Activated T-cell treated with anti-CD3 and anti-CD28 coated beads, Interleukin-2, amount 50 U/mL, for 72 hours (primary cell): ENCODE results near the gene MTM1. TPM values are rescaled to one million over a fixed set of nuclear protein-coding genes. Genes with fewer than 3 reads are reported as not detected.
A peak's percentile ranks its signal among the peaks of the same experiment; 100 is the strongest.

Experiments used
- ATAC-seq, 2 donors: fragments of 150-1000 bp; cut with Tn5 transposase; replicated peaks in 1 of 2; 2 replicates each; pipeline ENCODE4 v1.10.0; 2021; ENCODE audit warnings: moderate library complexity in 2 of 2, mild to moderate bottlenecking in 1 of 2
- DNase-seq, 2 donors: peaks; one replicate each; pipeline ENCODE4 v3.0.0; 2021 to 2022; ENCODE audit warnings: mixed read lengths in 1 of 2
- H3K27ac Mint-ChIP-seq: one replicate; pipeline ENCODE4 v1.8.0; 2022; ENCODE audit warnings: mild to moderate bottlenecking, moderate library complexity, mixed read lengths
- H3K27me3 Mint-ChIP-seq: one replicate; pipeline ENCODE4 v1.8.0; 2022; ENCODE audit warnings: low read depth, mixed read lengths
- H3K36me3 Mint-ChIP-seq, 2 donors: one replicate each; pipeline ENCODE4 v1.8.0; 2022; ENCODE audit warnings: mixed read lengths in 2 of 2, mild to moderate bottlenecking in 1 of 2; ENCODE audit not compliant: insufficient read depth in 2 of 2
- H3K4me1 Mint-ChIP-seq: one replicate; pipeline ENCODE4 v1.8.0; 2022; ENCODE audit warnings: low read depth, mixed read lengths
- H3K4me3 Mint-ChIP-seq, 2 donors: one replicate each; pipeline ENCODE4 v1.8.0; 2022; ENCODE audit warnings: mild to moderate bottlenecking in 2 of 2, mixed read lengths in 2 of 2, moderate library complexity in 2 of 2
- H3K9me3 Mint-ChIP-seq, 2 donors: one replicate each; pipeline ENCODE4 v1.8.0; 2022; ENCODE audit warnings: mixed read lengths in 2 of 2
- total RNA-seq, 2 donors: library from RNA; stranded (reverse); gene quantifications; one replicate each; pipeline ENCODE4 v1.2.3, GENCODE V29; 2022

The MTM1 gene
- total RNA-seq, 2 donors from 2014 or later, result 28.9 to 30.9 TPM

- Mint-ChIP-seq H3K4me1 (no peaks in the 10 kb centered on the region), H3K36me3 (peaks cover 0 to 7% of the 10 kb centered on the region in 2 donors), H3K27ac (no peak overlapping the region)
Measured at GRCh38 chrX:150625875-150626274, 57.5 kb downstream of the MTM1 start.

GRCh38 chrX:150627957-150628356 is 59.5 kb downstream of the MTM1 start:
- Mint-ChIP-seq H3K36me3 (peaks cover 5 to 6% of the 10 kb centered on the region in 2 donors), H3K27me3 (peaks cover 19% of the 10 kb centered on the region), H3K4me3 (no peak overlapping the region), H3K9me3 (no peaks in the 10 kb centered on the region), H3K4me1 (no peaks in the 10 kb centered on the region), H3K27ac (no peak overlapping the region)
- DNase-seq (no peak), ATAC-seq (no peak)

More at GRCh38 chrX:150625875-150626274, 57.5 kb downstream of the MTM1 start:
- peaks cover 13% of the 10 kb centered on the region for H3K27me3 Mint-ChIP-seq
- DNase-seq (no peak), ATAC-seq (no peak)
- no peak overlapping the region for H3K4me3 Mint-ChIP-seq
- H3K9me3 Mint-ChIP-seq, result no peaks in the 10 kb centered on the region

GRCh38 chrX:150635952-150636351 is 67.5 kb downstream of the MTM1 start:
- Mint-ChIP-seq H3K4me1 (peaks cover 9% of the 10 kb centered on the region), H3K27me3 (peaks cover 40% of the 10 kb centered on the region), H3K36me3 (peaks cover 7 to 8% of the 10 kb centered on the region in 2 donors), H3K9me3 (no peaks in the 10 kb centered on the region), H3K4me3 (peak overlapping the region in 1 of 2 donors; percentile 68), H3K27ac (peak overlapping the region; percentile 79)
- ATAC-seq (peak; percentile 93 to 98), DNase-seq (no peak)

- peaks cover 21% of the 10 kb centered on the region for H3K27me3 Mint-ChIP-seq
- no peak for ATAC-seq
Measured at GRCh38 chrX:150642423-150642822, 74.0 kb downstream of the MTM1 start.

GRCh38 chrX:150643271-150643670 is 74.8 kb downstream of the MTM1 start:
- Mint-ChIP-seq H3K9me3 (no peaks in the 10 kb centered on the region), H3K4me3 (no peak overlapping the region), H3K36me3 (peaks cover 1 to 9% of the 10 kb centered on the region in 2 donors), H3K27ac (no peak overlapping the region), H3K4me1 (no peaks in the 10 kb centered on the region), H3K27me3 (peaks cover 13% of the 10 kb centered on the region)
- no peak for DNase-seq
- no peak for ATAC-seq

More at GRCh38 chrX:150642423-150642822, 74.0 kb downstream of the MTM1 start:
- Mint-ChIP-seq H3K36me3 (peaks cover 1 to 8% of the 10 kb centered on the region in 2 donors), H3K9me3 (no peaks in the 10 kb centered on the region), H3K4me3 (no peak overlapping the region), H3K4me1 (no peaks in the 10 kb centered on the region), H3K27ac (no peak overlapping the region)
- DNase-seq, result no peak

- no peaks in the 10 kb centered on the region for H3K9me3 Mint-ChIP-seq
- H3K4me1 Mint-ChIP-seq, result no peaks in the 10 kb centered on the region
- H3K36me3 Mint-ChIP-seq, result peaks cover 1 to 9% of the 10 kb centered on the region in 2 donors
- DNase-seq, result no peak
- ATAC-seq, result no peak
- H3K4me3 Mint-ChIP-seq, result no peak overlapping the region
- H3K27ac Mint-ChIP-seq, result no peak overlapping the region
- H3K27me3 Mint-ChIP-seq, result peaks cover 8% of the 10 kb centered on the region
Measured at GRCh38 chrX:150643958-150644357, 75.5 kb downstream of the MTM1 start.

- no peak overlapping the region for H3K27ac Mint-ChIP-seq
- no peaks in the 10 kb centered on the region for H3K4me1 Mint-ChIP-seq
- H3K9me3 Mint-ChIP-seq, result no peaks in the 10 kb centered on the region
- H3K36me3 Mint-ChIP-seq, result peaks cover 1 to 10% of the 10 kb centered on the region in 2 donors
- peaks cover 11% of the 10 kb centered on the region for H3K27me3 Mint-ChIP-seq
- ATAC-seq (no peak), DNase-seq (no peak)
- H3K4me3 Mint-ChIP-seq, result no peak overlapping the region
Measured at GRCh38 chrX:150644422-150644821, 76.0 kb downstream of the MTM1 start.

- Mint-ChIP-seq H3K36me3 (peaks cover 7 to 9% of the 10 kb centered on the region in 2 donors), H3K4me3 (no peak overlapping the region), H3K27ac (no peak overlapping the region), H3K9me3 (no peaks in the 10 kb centered on the region), H3K27me3 (peaks cover 8% of the 10 kb centered on the region), H3K4me1 (no peaks in the 10 kb centered on the region)
- ATAC-seq (no peak), DNase-seq (no peak)
Measured at GRCh38 chrX:150647331-150647730, 78.9 kb downstream of the MTM1 start.

- Mint-ChIP-seq H3K36me3 (peaks cover 7 to 11% of the 10 kb centered on the region in 2 donors), H3K9me3 (no peaks in the 10 kb centered on the region), H3K4me1 (no peaks in the 10 kb centered on the region), H3K27me3 (peaks cover 8% of the 10 kb centered on the region), H3K4me3 (no peak overlapping the region), H3K27ac (no peak overlapping the region)
- DNase-seq (no peak), ATAC-seq (no peak)
Measured at GRCh38 chrX:150648296-150648940, 80.0 kb downstream of the MTM1 start.

- no peaks in the 10 kb centered on the region for H3K9me3 Mint-ChIP-seq
- H3K36me3 Mint-ChIP-seq, result peaks cover 7 to 11% of the 10 kb centered on the region in 2 donors
- no peak overlapping the region for H3K4me3 Mint-ChIP-seq
- ATAC-seq (no peak), DNase-seq (no peak)
- peak overlapping the region; percentile 22 for H3K27ac Mint-ChIP-seq
- no peaks in the 10 kb centered on the region for H3K4me1 Mint-ChIP-seq
- H3K27me3 Mint-ChIP-seq, result peaks cover 8% of the 10 kb centered on the region
Measured at GRCh38 chrX:150649096-150649870, 80.9 kb downstream of the MTM1 start.

GRCh38 chrX:150651906-150652305 is 83.5 kb downstream of the MTM1 start:
- Mint-ChIP-seq H3K9me3 (no peaks in the 10 kb centered on the region), H3K36me3 (peaks cover 5 to 13% of the 10 kb centered on the region in 2 donors)
- no peak for ATAC-seq

GRCh38 chrX:150655788-150656187 is 87.4 kb downstream of the MTM1 start:
- H3K27me3 Mint-ChIP-seq, result no peaks in the 10 kb centered on the region
- DNase-seq (no peak), ATAC-seq (no peak)
- no peaks in the 10 kb centered on the region for H3K4me1 Mint-ChIP-seq
- H3K9me3 Mint-ChIP-seq, result no peaks in the 10 kb centered on the region
- H3K36me3 Mint-ChIP-seq, result peaks cover 3 to 13% of the 10 kb centered on the region in 2 donors
- no peak overlapping the region for H3K4me3 Mint-ChIP-seq
- no peak overlapping the region for H3K27ac Mint-ChIP-seq

More at GRCh38 chrX:150651906-150652305, 83.5 kb downstream of the MTM1 start:
- peak overlapping the region; percentile 7 for H3K27ac Mint-ChIP-seq
- H3K4me1 Mint-ChIP-seq, result no peaks in the 10 kb centered on the region
- DNase-seq, result no peak
- no peak overlapping the region for H3K4me3 Mint-ChIP-seq
- H3K27me3 Mint-ChIP-seq, result peaks cover 8% of the 10 kb centered on the region

- Mint-ChIP-seq H3K27me3 (peaks cover 5% of the 10 kb centered on the region), H3K9me3 (no peaks in the 10 kb centered on the region), H3K4me1 (no peaks in the 10 kb centered on the region), H3K27ac (no peak overlapping the region), H3K36me3 (peaks cover 4 to 22% of the 10 kb centered on the region in 2 donors), H3K4me3 (no peak overlapping the region)
- ATAC-seq (no peak), DNase-seq (no peak)
Measured at GRCh38 chrX:150663073-150663472, 94.7 kb downstream of the MTM1 start.
